Endothelial cell of umbilical vein (primary cell): Measurements from ENCODE around the gene LYRM2. TPM values are rescaled to one million over a fixed set of nuclear protein-coding genes. Genes with fewer than 3 reads are reported as not detected.

Experiments used
- BruUV-seq: library from RNA; stranded (reverse); fragments of 400-500 nt; replicated peaks from 2 replicates; lab custom pipeline; 2021; lab: Mats Ljungman, UMichigan
- CTCF ChIA-PET: fragments of 300-600, 350-600 bp; sonication (Branson Sonifier 250); formaldehyde crosslinking; loops from one replicate; lab custom pipeline; 2021; ENCODE audit warnings: antibody characterized with exemption, inconsistent platforms; lab: Charles Lee
- POLR2A ChIA-PET: fragments of 300-600, 350-600 bp; sonication (Branson Sonifier 250); formaldehyde crosslinking; loops from one replicate; lab custom pipeline; 2021; ENCODE audit warnings: antibody characterized with exemption, inconsistent platforms; lab: Charles Lee
- DNase-seq: peaks from one replicate; pipeline ENCODE4 v3.0.0-alpha.2; 2011; ENCODE audit warnings: low read depth, low spot score
- FAIRE-seq: peaks from 2 replicates; lab custom pipeline; 2011; peaks lifted over from hg19 to GRCh38; lab: Jason Lieb, UNC
- H2AFZ ChIP-seq: 2 replicates; pipeline ENCODE4 v1.6.0; 2012; ENCODE audit warnings: low read depth, low read length, control low read depth, inconsistent platforms
- H3K27ac ChIP-seq: 2 replicates; pipeline ENCODE4 v1.5.1; 2011; ENCODE audit warnings: low read depth, mild to moderate bottlenecking, control low read depth, low read length, moderate library complexity; ENCODE audit not compliant: insufficient read depth
- H3K27me3 ChIP-seq, 2 experiments: 2 replicates each; pipeline versions ENCODE4 v1.6.0 to v1.6.1; 2011; ENCODE audit warnings: low read length in 2 of 2, mixed read lengths in 1 of 2; ENCODE audit not compliant: control insufficient read depth in 2 of 2, insufficient read depth in 2 of 2
- H3K36me3 ChIP-seq, 2 experiments: 2 replicates in 1 of 2; 3 replicates in 1 of 2; pipeline ENCODE4 v1.5.1; 2011; ENCODE audit warnings: low read length in 2 of 2, mild to moderate bottlenecking in 1 of 2, moderate library complexity in 1 of 2; ENCODE audit not compliant: control insufficient read depth in 2 of 2, insufficient read depth in 2 of 2; ENCODE audit errors: extremely low read depth in 1 of 2
- H3K4me1 ChIP-seq: 3 replicates; pipeline ENCODE4 v1.5.1; 2011; ENCODE audit warnings: mild to moderate bottlenecking, low read length; ENCODE audit not compliant: control insufficient read depth, insufficient read depth; ENCODE audit errors: extremely low read depth
- H3K4me2 ChIP-seq: 2 replicates; pipeline ENCODE4 v1.6.1; 2011; ENCODE audit warnings: low read length, control low read depth, mixed read lengths; ENCODE audit not compliant: insufficient read depth
- H3K4me3 ChIP-seq, 3 experiments: fragments of 200-600 bp in 1 of 3; sonication (generic), shearing (Covaris generic) in 1 of 3; replicated peaks in 1 of 3; 2 replicates each; pipeline ENCODE4 v1.5.1; 2011 to 2016; ENCODE audit warnings: control low read depth in 3 of 3, low read length in 3 of 3, mild to moderate bottlenecking in 2 of 3, inconsistent platforms in 1 of 3, low read depth in 1 of 3, moderate library complexity in 1 of 3; ENCODE audit not compliant: insufficient read depth in 1 of 3
- H3K79me2 ChIP-seq: 2 replicates; pipeline ENCODE4 v1.6.0; 2012; ENCODE audit warnings: low read length, inconsistent platforms; ENCODE audit not compliant: control insufficient read depth, insufficient read depth
- H3K9ac ChIP-seq: replicated peaks from 2 replicates; pipeline ENCODE3; 2011; ENCODE audit warnings: low read length, control low read depth; ENCODE audit not compliant: insufficient read depth; ENCODE audit errors: extremely low read depth
- H3K9me1 ChIP-seq: replicated peaks from 3 replicates; pipeline ENCODE4 v1.6.0; 2011; ENCODE audit warnings: mild to moderate bottlenecking, low read length; ENCODE audit not compliant: control insufficient read depth, insufficient read depth; ENCODE audit errors: extremely low read depth
- H3K9me3 ChIP-seq: replicated peaks from 2 replicates; pipeline ENCODE4 v1.5.1; 2012; ENCODE audit warnings: low read length, inconsistent platforms; ENCODE audit not compliant: control insufficient read depth, insufficient read depth
- H4K20me1 ChIP-seq: replicated peaks from 2 replicates; pipeline ENCODE3; 2011; ENCODE audit warnings: mild to moderate bottlenecking, low read length; ENCODE audit not compliant: control insufficient read depth, insufficient read depth; ENCODE audit errors: extremely low read depth
- CTCF ChIP-seq, 2 donors: IDR thresholded peaks; 1 replicate in 1 of 2; 2 replicates in 1 of 2; pipeline ENCODE4 v1.5.1; 2011; ENCODE audit warnings: low read length in 2 of 2, mild to moderate bottlenecking in 2 of 2, moderate library complexity in 2 of 2, control low read depth in 1 of 2, inconsistent platforms in 1 of 2, low read depth in 1 of 2; ENCODE audit not compliant: insufficient read depth in 1 of 2; ENCODE audit errors: extremely low read depth in 1 of 2
- EZH2 ChIP-seq: IDR thresholded peaks from 2 replicates; pipeline ENCODE4 v1.6.1; 2012; ENCODE audit warnings: borderline replicate concordance, low read depth, mild to moderate bottlenecking, moderate library complexity, low read length, inconsistent platforms; ENCODE audit not compliant: severe bottlenecking
- FOS ChIP-seq: IDR thresholded peaks from 2 replicates; pipeline ENCODE4 v1.6.1; 2011; ENCODE audit warnings: mild to moderate bottlenecking, low read length, moderate library complexity, borderline replicate concordance; ENCODE audit not compliant: insufficient read depth
- JUN ChIP-seq: IDR thresholded peaks from 2 replicates; pipeline ENCODE4 v1.6.1; 2011; ENCODE audit warnings: borderline replicate concordance, low read depth; ENCODE audit not compliant: insufficient read length, insufficient read depth
- MYC ChIP-seq: IDR thresholded peaks from one replicate; pipeline ENCODE4 v1.6.1; 2011; ENCODE audit warnings: mild to moderate bottlenecking, low read depth, low read length
- POLR2A ChIP-seq: IDR thresholded peaks from 2 replicates; pipeline ENCODE4 v1.6.1; 2012; ENCODE audit warnings: low read depth, mild to moderate bottlenecking, control low read depth, low read length
- POLR2AphosphoS5 ChIP-seq: IDR thresholded peaks from 2 replicates; pipeline ENCODE4 v1.6.1; 2012; ENCODE audit warnings: low read depth, mild to moderate bottlenecking, control low read depth, low read length, moderate library complexity; ENCODE audit not compliant: insufficient read depth
- dilution Hi-C: fragments of 300-500 bp; cut with MboI; formaldehyde crosslinking; loops from one replicate; pipeline ENCODE4 v1.15.0; 2019; ENCODE audit warnings: low sequenced_read_pairs; ENCODE audit not compliant: extremely low pct_ligation_motif_present
- intact Hi-C: fragments of 100-400 bp; cut with micrococcal nuclease; formaldehyde crosslinking; loops from one replicate; pipeline ENCODE4 v1.10.0; 2022
- polyA plus RNA-seq, 4 experiments: library from polyadenylated mRNA; depleted of rRNA in 3 of 4; stranded (reverse) in 3 of 4; unstranded in 1 of 4; fragments of >200 nt; gene quantifications; 2 replicates each; pipeline versions ENCODE4 v1.2.1 to v1.2.3, GENCODE V29; 2011 to 2012; ENCODE audit warnings: missing spikeins in 1 of 4
- total RNA-seq: library from RNA; stranded (reverse); gene quantifications from 2 replicates; pipeline ENCODE4 v1.2.3, GENCODE V29; 2021

Gene LYRM2
- total and polyA plus RNA-seq, 2 donors (not counting 3 experiments of a cell fraction or from before 2014, with no cell fraction given) = 11.8 to 41.9 TPM

- peaks cover under 1% of the 10 kb centered on the region for H3K4me1 ChIP-seq
- no peaks in the 10 kb centered on the region for H3K9me1 ChIP-seq
- H3K9ac ChIP-seq = no peak overlapping the region
- H3K9me3 ChIP-seq = no peaks in the 10 kb centered on the region
- TF ChIP-seq FOS = no peak
- no peak for TF ChIP-seq JUN
- no peak for TF ChIP-seq POLR2A
- TF ChIP-seq CTCF (IDR thresholded peaks at IDR 0.05; ENCODE audit: extremely low read depth in 1 of 2, insufficient read depth in 1 of 2, low read depth in 1 of 2, low read length in 2 of 2) = no peak
- ChIA-PET CTCF (interaction anchor here (1.6 kb wide), 1 partner anchor 9 kb away, joined by 3 read pairs; no protein-coding TSS in a partner anchor), POLR2A (no interaction called here)
- no TSS peak for BruUV-seq
- intact Hi-C loops (no loop called here), dilution Hi-C loops (no loop called here)
- H3K36me3 ChIP-seq = peaks cover 18 to 19% of the 10 kb centered on the region in 2 experiments
- no peak overlapping the region for H3K27ac ChIP-seq
- no peak overlapping the region for H2AFZ ChIP-seq
- DNase-seq (no peak), FAIRE-seq (no peak)
- no peaks in the 10 kb centered on the region for H4K20me1 ChIP-seq
- no peak overlapping the region for H3K4me2 ChIP-seq
- no peak overlapping the region for H3K4me3 ChIP-seq
- H3K27me3 ChIP-seq = no peaks in the 10 kb centered on the region
- H3K79me2 ChIP-seq = no peaks in the 10 kb centered on the region
Observed at GRCh38 chr6:89649682-89650081, 11.1 kb upstream of the LYRM2 start.

- H3K9me1 ChIP-seq = no peaks in the 10 kb centered on the region
- BruUV-seq = no TSS peak
- H3K36me3 ChIP-seq = peaks cover 16 to 23% of the 10 kb centered on the region in 2 experiments
- no peaks in the 10 kb centered on the region for H3K9me3 ChIP-seq
- CTCF ChIA-PET = no interaction called here
- no peaks in the 10 kb centered on the region for H3K27me3 ChIP-seq
- DNase-seq (no peak), FAIRE-seq (no peak)
- intact Hi-C loops = no loop called here
- H3K79me2 ChIP-seq = no peaks in the 10 kb centered on the region
- no peak overlapping the region for H3K9ac ChIP-seq
- H3K4me1 ChIP-seq = no peaks in the 10 kb centered on the region
- no peak overlapping the region for H3K4me2 ChIP-seq
- TF ChIP-seq EZH2 = no peak
- no peak for TF ChIP-seq POLR2AphosphoS5
- TF ChIP-seq MYC = no peak
- H3K27ac ChIP-seq = no peak overlapping the region
- no peak overlapping the region for H3K4me3 ChIP-seq
- POLR2A ChIA-PET = no interaction called here
- dilution Hi-C loops = no loop called here
- no peak overlapping the region for H2AFZ ChIP-seq
- H4K20me1 ChIP-seq = no peaks in the 10 kb centered on the region
Observed at GRCh38 chr6:89644864-89645263, 6.3 kb upstream of the LYRM2 start.
